Naive thymus-derived CD4-positive, alpha-beta T cell (primary cell): ENCODE results near the gene PLAU. TPM values are rescaled to one million over a fixed set of nuclear protein-coding genes. Genes with fewer than 3 reads are reported as not detected.

Experiments used
- ATAC-seq: fragments of 150-1000 bp; cut with Tn5 transposase; 2 replicates; pipeline ENCODE4 v1.10.0; 2021; ENCODE audit warnings: mild to moderate bottlenecking, moderate library complexity
- CTCF ChIA-PET: fragments of 350-600 bp; sonication (Branson Sonifier 250); formaldehyde crosslinking; loops from one replicate; lab custom pipeline; 2021; ENCODE audit warnings: antibody characterized with exemption; lab: Charles Lee
- POLR2A ChIA-PET: fragments of 350-600 bp; sonication (Branson Sonifier 250); formaldehyde crosslinking; loops from one replicate; lab custom pipeline; 2021; ENCODE audit warnings: antibody characterized with exemption, inconsistent platforms; lab: Charles Lee
- DNase-seq, 9 donors: peaks; one replicate each; pipeline versions ENCODE4 v3.0.0 to v3.0.0-alpha.2; 2020 to 2022; ENCODE audit warnings: mixed read lengths in 1 of 9
- H3K27ac ChIP-seq: one replicate; pipeline ENCODE4 v1.7.0; 2013; ENCODE audit warnings: mild to moderate bottlenecking, low read depth, low read length, moderate library complexity
- H3K27me3 ChIP-seq, 2 donors: one replicate each; pipeline ENCODE4 v1.7.0; 2013; ENCODE audit warnings: low read length in 2 of 2, mild to moderate bottlenecking in 2 of 2, moderate library complexity in 2 of 2; ENCODE audit not compliant: control insufficient read depth in 2 of 2, insufficient read depth in 2 of 2
- H3K36me3 ChIP-seq, 3 experiments: 1 replicate in 2 of 3; 2 replicates in 1 of 3; pipeline ENCODE4 v1.7.0; 2013; ENCODE audit warnings: low read length in 3 of 3, mild to moderate bottlenecking in 3 of 3, moderate library complexity in 1 of 3; ENCODE audit not compliant: insufficient read depth in 3 of 3, control insufficient read depth in 2 of 3
- H3K4me1 ChIP-seq, 2 donors: one replicate each; pipeline ENCODE4 v1.7.0; 2013; ENCODE audit warnings: low read length in 2 of 2, mild to moderate bottlenecking in 2 of 2, moderate library complexity in 1 of 2; ENCODE audit not compliant: control insufficient read depth in 2 of 2, insufficient read depth in 2 of 2
- H3K4me3 ChIP-seq: 2 replicates; pipeline ENCODE4 v1.7.0; 2013; ENCODE audit warnings: mild to moderate bottlenecking, low read length
- H3K9me3 ChIP-seq, 3 experiments: 1 replicate in 2 of 3; 2 replicates in 1 of 3; pipeline ENCODE4 v1.7.0; 2013; ENCODE audit warnings: low read length in 3 of 3; ENCODE audit not compliant: control insufficient read depth in 2 of 3
- H3K27ac Mint-ChIP-seq, 9 donors: one replicate each; pipeline ENCODE4 v1.8.0; 2020 to 2022; ENCODE audit warnings: mixed read lengths in 9 of 9, mild to moderate bottlenecking in 8 of 9, moderate library complexity in 5 of 9, inconsistent platforms in 2 of 9
- H3K27me3 Mint-ChIP-seq, 5 donors: one replicate each; pipeline ENCODE4 v1.8.0; 2021 to 2022; ENCODE audit warnings: mixed read lengths in 5 of 5, mild to moderate bottlenecking in 1 of 5
- H3K36me3 Mint-ChIP-seq, 5 donors: one replicate each; pipeline ENCODE4 v1.8.0; 2020 to 2022; ENCODE audit warnings: mixed read lengths in 5 of 5, mild to moderate bottlenecking in 3 of 5, inconsistent platforms in 1 of 5
- H3K4me1 Mint-ChIP-seq, 7 donors: one replicate each; pipeline ENCODE4 v1.8.0; 2020 to 2022; ENCODE audit warnings: mixed read lengths in 7 of 7, mild to moderate bottlenecking in 3 of 7, inconsistent platforms in 1 of 7
- H3K4me3 Mint-ChIP-seq, 10 donors: one replicate each; pipeline ENCODE4 v1.8.0; 2020 to 2022; ENCODE audit warnings: mild to moderate bottlenecking in 10 of 10, mixed read lengths in 10 of 10, moderate library complexity in 6 of 10, inconsistent platforms in 2 of 10
- H3K9me3 Mint-ChIP-seq, 11 donors: one replicate each; pipeline ENCODE4 v1.8.0; 2020 to 2022; ENCODE audit warnings: mixed read lengths in 11 of 11, mild to moderate bottlenecking in 4 of 11, inconsistent platforms in 1 of 11, moderate library complexity in 1 of 11
- intact Hi-C, 2 donors: fragments of 100-400 bp; cut with micrococcal nuclease; formaldehyde crosslinking; loops; one replicate each; pipeline ENCODE4 v1.15.1; 2023
- polyA plus RNA-seq, 2 donors: library from polyadenylated mRNA; unstranded; fragments of 300-500 nt; fragmentation: Illumina TruSeq; gene quantifications; one replicate each; pipeline ENCODE4 v1.2.3, GENCODE V29; 2021
- total RNA-seq, 6 experiments: library from RNA in 5 of 6; stranded (reverse) in 5 of 6; gene quantifications; 1 replicate in 5 of 6; 2 replicates in 1 of 6; pipeline ENCODE4 v1.2.3 and lab custom pipeline; 2021 to 2026

Gene PLAU
- total and polyA plus RNA-seq, 7 experiments from 2014 or later, result 0.42 to 0.97 (median 0.78) TPM; not detected in 2

DNA sequence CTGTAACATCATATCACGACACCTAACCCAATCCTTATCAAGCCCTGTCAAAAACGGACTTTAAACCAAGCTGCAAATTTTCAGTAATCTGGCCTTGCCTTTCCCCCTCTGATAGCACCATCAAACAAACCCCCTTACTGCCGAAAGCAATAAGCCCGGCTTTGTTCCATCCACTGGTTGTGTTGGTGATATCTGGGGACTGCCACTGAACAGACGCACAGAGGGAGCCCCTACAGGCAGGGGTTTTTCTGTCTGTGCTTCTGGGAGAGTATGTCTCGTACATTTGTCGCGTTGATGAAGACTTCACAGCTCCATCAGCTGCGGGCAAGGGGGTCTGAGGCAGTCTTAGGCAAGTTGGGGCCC lies 550 bp upstream of the PLAU start:
- no peak overlapping the region for H3K27ac Mint-ChIP-seq
- peaks cover 0 to 2% (median 0%) of the 10 kb centered on the region in 5 donors for H3K36me3 Mint-ChIP-seq
- Histone ChIP-seq H3K36me3 (no peaks in the 10 kb centered on the region), H3K4me3 (peak overlapping the region; percentile 53), H3K27ac (no peak overlapping the region), H3K9me3 (no peaks in the 10 kb centered on the region), H3K4me1 (peaks cover 14 to 15% of the 10 kb centered on the region in 2 donors), H3K27me3 (peaks cover 10 to 21% of the 10 kb centered on the region in 2 donors)
- CTCF ChIA-PET, result interaction anchor here (1.4 kb wide), 1 partner anchor 9 kb away, joined by 3 read pairs; no protein-coding TSS in a partner anchor
- DNase-seq (peak in 1 of 9 donors; percentile 23), ATAC-seq (peak; percentile 7)
- no peaks in the 10 kb centered on the region for H3K9me3 Mint-ChIP-seq
- H3K27me3 Mint-ChIP-seq, result peaks cover 55 to 78% (median 67%) of the 10 kb centered on the region in 5 donors
- H3K4me3 Mint-ChIP-seq, result peak overlapping the region; percentile 74 to 96 (median 85)
- POLR2A ChIA-PET, result no interaction called here
- H3K4me1 Mint-ChIP-seq, result peaks cover 15 to 46% (median 30%) of the 10 kb centered on the region in 7 donors
- intact Hi-C loops, result loop anchor here (1.0 to 2.0 kb wide), 2 partner anchors 30 to 46 kb away; no protein-coding TSS in a partner anchor

DNA sequence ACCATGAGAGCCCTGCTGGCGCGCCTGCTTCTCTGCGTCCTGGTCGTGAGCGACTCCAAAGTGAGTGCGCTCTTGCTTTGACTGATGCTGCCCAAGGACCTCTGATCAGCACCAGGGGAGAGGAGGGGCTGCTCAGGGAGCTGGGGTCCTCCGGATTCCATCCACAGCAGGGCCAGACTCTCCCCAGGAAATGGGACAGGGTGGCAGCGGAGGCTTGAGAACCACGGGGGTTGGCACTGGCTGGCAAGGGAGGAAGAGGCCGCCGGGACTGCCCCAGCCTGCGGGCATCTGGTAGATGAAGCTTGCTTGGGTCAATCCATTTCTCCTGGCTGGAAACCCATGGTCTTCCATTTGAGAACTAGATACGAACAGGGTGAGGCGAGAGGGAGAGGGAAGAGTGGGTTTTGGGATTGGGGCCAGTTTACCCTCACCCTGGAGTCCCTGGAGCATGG lies 647 bp downstream of the PLAU start:
- Mint-ChIP-seq H3K27ac (peak overlapping the region in 2 of 9 donors; percentile 38 to 61), H3K4me3 (peak overlapping the region; percentile 80 to 97 (median 90)), H3K36me3 (peaks cover 0 to 5% (median 0%) of the 10 kb centered on the region in 5 donors), H3K27me3 (peaks cover 54 to 75% (median 63%) of the 10 kb centered on the region in 5 donors), H3K4me1 (peaks cover 15 to 46% (median 30%) of the 10 kb centered on the region in 7 donors), H3K9me3 (no peaks in the 10 kb centered on the region)
- H3K36me3 ChIP-seq, result no peaks in the 10 kb centered on the region
- CTCF ChIA-PET, result interaction anchor here (0.9 to 1.6 kb wide), 3 partner anchors 8 to 62 kb away, joined by 3 read pairs; no protein-coding TSS in a partner anchor
- DNase-seq, result no peak
- POLR2A ChIA-PET, result no interaction called here
- H3K4me3 ChIP-seq, result peak overlapping the region; percentile 53
- intact Hi-C loops, result loop anchor here (1.0 to 2.0 kb wide), 2 partner anchors 9 to 45 kb away; no protein-coding TSS in a partner anchor
- no peak overlapping the region for H3K27ac ChIP-seq
- H3K9me3 ChIP-seq, result no peaks in the 10 kb centered on the region
- no peak for ATAC-seq
- peaks cover 14 to 15% of the 10 kb centered on the region in 2 donors for H3K4me1 ChIP-seq
- H3K27me3 ChIP-seq, result peaks cover 10 to 21% of the 10 kb centered on the region in 2 donors

GRCh38 chr10:73914036-73914435 lies 3.1 kb downstream of the PLAU start:
- CTCF ChIA-PET, result no interaction called here
- H3K4me1 ChIP-seq, result peaks cover 14% of the 10 kb centered on the region in 2 donors
- ATAC-seq, result no peak

DNA sequence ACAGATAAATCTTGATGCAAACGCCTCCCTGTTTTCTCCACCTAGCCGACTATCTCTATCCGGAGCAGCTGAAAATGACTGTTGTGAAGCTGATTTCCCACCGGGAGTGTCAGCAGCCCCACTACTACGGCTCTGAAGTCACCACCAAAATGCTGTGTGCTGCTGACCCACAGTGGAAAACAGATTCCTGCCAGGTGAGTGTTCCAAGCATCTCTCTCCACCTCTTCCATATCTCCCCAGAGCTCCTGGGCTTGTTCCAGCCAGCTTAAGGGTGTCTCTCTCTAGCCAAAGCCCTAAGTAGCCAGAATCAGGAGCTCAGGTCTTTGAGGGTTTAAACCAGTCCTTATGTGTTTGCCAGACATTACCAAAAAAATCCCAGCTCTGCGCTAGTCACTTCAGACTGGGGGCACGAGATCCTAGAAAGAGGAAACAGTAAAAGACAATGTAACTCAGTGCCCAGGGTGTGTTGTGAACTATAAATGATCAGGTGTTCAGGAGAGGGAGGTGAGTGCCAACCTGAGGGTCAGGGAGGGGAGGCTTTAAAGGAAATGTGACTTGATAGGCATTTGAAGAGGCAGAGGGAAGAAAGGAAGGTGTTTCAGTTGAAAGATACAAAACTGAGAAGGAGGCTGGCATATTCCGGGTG lies 4.4 kb downstream of the PLAU start:
- intact Hi-C loops, result no loop called here

More at GRCh38 chr10:73914036-73914435, 3.1 kb downstream of the PLAU start:
- H3K4me3 Mint-ChIP-seq, result peak overlapping the region in 1 of 10 donors; percentile 46
- intact Hi-C loops, result no loop called here
- H3K27ac ChIP-seq, result no peak overlapping the region
- H3K27me3 Mint-ChIP-seq, result peaks cover 35 to 72% (median 53%) of the 10 kb centered on the region in 5 donors
- H3K27ac Mint-ChIP-seq, result no peak overlapping the region
- H3K36me3 ChIP-seq, result no peaks in the 10 kb centered on the region
- POLR2A ChIA-PET, result no interaction called here
- DNase-seq, result no peak
- H3K4me1 Mint-ChIP-seq, result peaks cover 15 to 34% (median 20%) of the 10 kb centered on the region in 7 donors
- H3K27me3 ChIP-seq, result peaks cover 10 to 16% of the 10 kb centered on the region in 2 donors
- H3K36me3 Mint-ChIP-seq, result peaks cover 0 to 9% (median 0%) of the 10 kb centered on the region in 5 donors
- H3K9me3 Mint-ChIP-seq, result peaks cover 0 to 8% (median 2%) of the 10 kb centered on the region in 11 donors
- H3K9me3 ChIP-seq, result no peaks in the 10 kb centered on the region
- H3K4me3 ChIP-seq, result no peak overlapping the region

DNA sequence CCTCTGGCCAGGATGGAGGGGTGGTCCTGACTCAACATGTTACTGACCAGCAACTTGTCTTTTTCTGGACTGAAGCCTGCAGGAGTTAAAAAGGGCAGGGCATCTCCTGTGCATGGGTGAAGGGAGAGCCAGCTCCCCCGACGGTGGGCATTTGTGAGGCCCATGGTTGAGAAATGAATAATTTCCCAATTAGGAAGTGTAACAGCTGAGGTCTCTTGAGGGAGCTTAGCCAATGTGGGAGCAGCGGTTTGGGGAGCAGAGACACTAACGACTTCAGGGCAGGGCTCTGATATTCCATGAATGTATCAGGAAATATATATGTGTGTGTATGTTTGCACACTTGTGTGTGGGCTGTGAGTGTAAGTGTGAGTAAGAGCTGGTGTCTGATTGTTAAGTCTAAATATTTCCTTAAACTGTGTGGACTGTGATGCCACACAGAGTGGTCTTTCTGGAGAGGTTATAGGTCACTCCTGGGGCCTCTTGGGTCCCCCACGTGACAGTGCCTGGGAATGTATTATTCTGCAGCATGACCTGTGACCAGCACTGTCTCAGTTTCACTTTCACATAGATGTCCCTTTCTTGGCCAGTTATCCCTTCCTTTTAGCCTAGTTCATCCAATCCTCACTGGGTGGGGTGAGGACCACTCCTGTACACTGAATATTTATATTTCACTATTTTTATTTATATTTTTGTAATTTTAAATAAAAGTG lies 6.0 kb downstream of the PLAU start:
- Mint-ChIP-seq H3K36me3 (peaks cover 0 to 9% (median 0%) of the 10 kb centered on the region in 5 donors), H3K4me1 (peaks cover 11 to 25% (median 16%) of the 10 kb centered on the region in 7 donors), H3K9me3 (peaks cover 0 to 10% (median 6%) of the 10 kb centered on the region in 11 donors), H3K27me3 (peaks cover 18 to 60% (median 29%) of the 10 kb centered on the region in 5 donors), H3K27ac (peak overlapping the region in 1 of 9 donors; percentile 84), H3K4me3 (no peak overlapping the region)
- DNase-seq (no peak), ATAC-seq (peak; percentile 30)
- Histone ChIP-seq H3K27ac (no peak overlapping the region), H3K4me3 (no peak overlapping the region), H3K4me1 (peaks cover 4 to 15% of the 10 kb centered on the region in 2 donors), H3K36me3 (no peaks in the 10 kb centered on the region), H3K9me3 (no peaks in the 10 kb centered on the region), H3K27me3 (no peaks in the 10 kb centered on the region)
- intact Hi-C loops, result no loop called here
- ChIA-PET POLR2A (interaction anchor here (1.4 kb wide), 1 partner anchor 11 kb away, joined by 4 read pairs; no protein-coding TSS in a partner anchor), CTCF (interaction anchor here (0.8 to 1.3 kb wide), 3 partner anchors 31 to 164 kb away, joined by 3 to 5 read pairs (median 3); no protein-coding TSS in a partner anchor)

More for the DNA sequence above, 4.4 kb downstream of the PLAU start:
- Histone ChIP-seq H3K27me3 (peaks cover 3 to 5% of the 10 kb centered on the region in 2 donors), H3K36me3 (no peaks in the 10 kb centered on the region), H3K4me3 (no peak overlapping the region), H3K4me1 (peaks cover 9 to 17% of the 10 kb centered on the region in 2 donors), H3K9me3 (no peaks in the 10 kb centered on the region), H3K27ac (no peak overlapping the region)
- Mint-ChIP-seq H3K4me3 (no peak overlapping the region), H3K27me3 (peaks cover 31 to 69% (median 42%) of the 10 kb centered on the region in 5 donors), H3K36me3 (peaks cover 0 to 9% (median 0%) of the 10 kb centered on the region in 5 donors), H3K4me1 (peaks cover 18 to 28% (median 21%) of the 10 kb centered on the region in 7 donors), H3K9me3 (peaks cover 0 to 10% (median 6%) of the 10 kb centered on the region in 11 donors), H3K27ac (peak overlapping the region in 2 of 9 donors; percentile 1 to 29)
- ChIA-PET POLR2A (no interaction called here), CTCF (no interaction called here)
- DNase-seq (no peak), ATAC-seq (no peak)
